Smooth muscle cell of the pulmonary artery (primary cell): Measurements from ENCODE around the gene UNC93B1. TPM values are rescaled to one million over a fixed set of nuclear protein-coding genes. Genes with fewer than 3 reads are reported as not detected.

Experiments
- total RNA-seq: library from RNA; depleted of rRNA; stranded (reverse); fragments of >200 nt; gene quantifications from 2 replicates; pipeline ENCODE4 v1.2.3, GENCODE V29; 2014

Gene UNC93B1
- 27.1 and 31.8 TPM in 2 replicates for total RNA-seq

DNA sequence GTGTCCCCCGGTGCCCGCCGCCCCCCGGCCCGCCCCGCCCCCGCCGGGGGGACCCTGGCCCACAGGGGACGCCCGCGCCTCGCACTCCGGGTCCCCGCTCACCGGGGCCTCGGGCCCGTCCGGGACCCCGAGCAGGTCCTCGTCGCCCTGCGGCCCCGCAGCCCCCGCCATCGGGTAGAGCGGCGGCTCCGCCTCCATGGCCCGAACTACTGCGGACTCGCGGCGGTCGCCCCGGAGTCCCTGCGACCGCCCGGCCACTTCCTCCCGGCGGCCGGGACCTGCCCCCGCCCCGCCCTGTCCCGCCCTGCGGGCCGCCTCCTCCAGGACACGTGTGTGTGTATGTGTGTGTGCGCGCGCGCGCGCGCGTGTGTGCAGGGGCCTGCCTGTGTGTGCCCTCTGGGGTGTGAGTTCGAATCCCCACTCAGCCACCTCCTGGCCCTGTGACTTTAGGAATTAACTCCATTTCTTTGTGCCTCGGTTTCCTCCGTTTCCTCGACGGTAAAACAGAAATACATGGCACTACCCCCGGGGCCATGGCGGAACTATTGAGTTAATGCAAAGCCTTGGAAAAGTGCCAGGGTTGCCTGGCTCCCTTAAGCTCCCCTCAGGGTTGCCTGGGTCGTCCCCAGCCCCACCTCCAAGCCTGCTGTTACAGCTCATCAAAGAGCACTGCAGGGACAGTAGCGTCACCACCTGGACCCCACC, at the start of gene UNC93B1:
Gene UNC93B1 (minus strand): TSS at position 252 of the 705 bp plus-strand sequence. CDS start 54 bp downstream, at position 198.

DNA sequence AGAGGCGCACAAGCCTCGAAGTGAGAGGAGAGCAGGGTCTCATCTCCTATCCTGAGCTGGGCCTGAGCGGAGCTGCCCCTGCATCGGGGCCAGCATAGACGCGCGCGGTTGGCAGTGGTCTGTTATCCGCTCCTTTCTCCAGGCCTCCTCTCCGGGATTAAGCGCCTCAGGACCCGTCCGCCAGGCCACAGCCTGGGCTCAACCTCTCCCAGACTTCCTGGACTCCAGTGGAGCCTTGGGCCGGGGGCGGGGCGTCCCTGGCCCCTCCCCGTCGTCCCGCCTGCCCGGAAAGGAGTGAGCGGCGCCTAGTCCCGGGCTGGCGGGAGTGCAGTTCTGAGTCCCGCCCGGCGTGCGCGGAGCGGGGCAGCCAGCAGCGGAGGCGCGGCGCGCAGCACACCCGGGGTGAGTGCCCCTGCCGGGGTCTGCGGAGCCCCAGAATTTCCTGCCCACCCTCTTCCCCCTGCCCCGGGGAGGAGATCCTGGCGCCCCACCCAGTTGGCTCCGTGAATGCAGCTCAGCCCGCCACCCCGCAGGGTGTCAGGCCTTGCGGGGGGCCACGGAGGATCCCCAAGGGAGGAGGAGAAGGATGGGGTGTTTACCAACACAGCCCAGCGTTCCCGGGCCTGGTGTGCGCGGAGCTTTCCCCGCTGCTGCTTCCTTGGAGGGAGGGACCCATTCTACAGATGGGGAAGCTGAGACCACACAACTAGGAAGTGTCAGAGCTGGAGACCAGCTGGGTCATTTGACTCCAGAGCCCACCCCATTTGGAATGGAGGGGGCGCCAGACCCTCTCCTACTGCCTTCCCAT, 35.0 kb upstream of the UNC93B1 start, which contains the start of gene TCIRG1:
Gene TCIRG1 (plus strand): TSS at position 308 of the 808 bp plus-strand sequence. CDS start 2,247 bp downstream, outside the sequence.

DNA sequence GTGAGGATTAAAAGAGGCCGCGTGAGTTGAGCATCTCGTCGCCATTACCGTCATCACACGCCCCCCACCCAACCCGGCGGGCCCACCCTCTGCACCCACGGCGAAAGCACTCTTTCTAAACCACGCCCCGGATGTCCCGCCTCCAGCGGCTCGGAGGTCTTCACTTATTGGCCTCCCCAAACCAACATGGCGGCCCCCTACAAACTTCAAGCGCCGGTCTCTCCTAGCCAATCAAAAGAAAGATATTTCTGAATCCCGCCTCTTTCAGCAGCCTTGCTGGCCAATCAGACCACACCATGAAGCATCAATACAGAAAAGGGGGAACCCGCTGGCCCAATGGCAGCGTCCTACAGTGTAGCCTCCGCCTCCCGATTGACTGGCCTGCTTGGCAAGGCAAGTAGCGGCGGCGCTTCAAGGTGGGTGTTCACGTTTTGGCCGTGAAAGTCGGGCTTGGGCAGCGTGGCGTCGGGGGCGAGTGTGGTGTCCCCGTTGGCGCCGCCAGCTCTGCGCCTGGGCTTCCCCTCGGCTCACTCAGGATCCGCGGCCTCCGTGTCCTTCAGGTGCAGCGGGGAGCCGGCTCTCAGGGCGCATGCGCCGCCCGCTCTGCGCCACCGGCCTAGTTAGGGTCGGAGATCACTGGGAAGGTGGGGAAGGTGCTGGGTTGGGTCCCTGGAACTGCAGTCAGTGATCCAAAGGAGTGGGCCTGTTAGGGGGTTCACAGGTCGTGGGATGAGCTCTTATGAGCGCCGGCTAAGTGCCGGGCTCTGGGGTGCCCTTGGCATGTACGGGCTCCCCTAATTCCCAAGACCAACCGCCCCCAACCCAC, 26.6 kb upstream of the UNC93B1 start, which contains the start of gene NDUFS8:
Gene NDUFS8 (plus strand): TSS at position 364 of the 826 bp plus-strand sequence. CDS start 1,471 bp downstream, outside the sequence.

DNA sequence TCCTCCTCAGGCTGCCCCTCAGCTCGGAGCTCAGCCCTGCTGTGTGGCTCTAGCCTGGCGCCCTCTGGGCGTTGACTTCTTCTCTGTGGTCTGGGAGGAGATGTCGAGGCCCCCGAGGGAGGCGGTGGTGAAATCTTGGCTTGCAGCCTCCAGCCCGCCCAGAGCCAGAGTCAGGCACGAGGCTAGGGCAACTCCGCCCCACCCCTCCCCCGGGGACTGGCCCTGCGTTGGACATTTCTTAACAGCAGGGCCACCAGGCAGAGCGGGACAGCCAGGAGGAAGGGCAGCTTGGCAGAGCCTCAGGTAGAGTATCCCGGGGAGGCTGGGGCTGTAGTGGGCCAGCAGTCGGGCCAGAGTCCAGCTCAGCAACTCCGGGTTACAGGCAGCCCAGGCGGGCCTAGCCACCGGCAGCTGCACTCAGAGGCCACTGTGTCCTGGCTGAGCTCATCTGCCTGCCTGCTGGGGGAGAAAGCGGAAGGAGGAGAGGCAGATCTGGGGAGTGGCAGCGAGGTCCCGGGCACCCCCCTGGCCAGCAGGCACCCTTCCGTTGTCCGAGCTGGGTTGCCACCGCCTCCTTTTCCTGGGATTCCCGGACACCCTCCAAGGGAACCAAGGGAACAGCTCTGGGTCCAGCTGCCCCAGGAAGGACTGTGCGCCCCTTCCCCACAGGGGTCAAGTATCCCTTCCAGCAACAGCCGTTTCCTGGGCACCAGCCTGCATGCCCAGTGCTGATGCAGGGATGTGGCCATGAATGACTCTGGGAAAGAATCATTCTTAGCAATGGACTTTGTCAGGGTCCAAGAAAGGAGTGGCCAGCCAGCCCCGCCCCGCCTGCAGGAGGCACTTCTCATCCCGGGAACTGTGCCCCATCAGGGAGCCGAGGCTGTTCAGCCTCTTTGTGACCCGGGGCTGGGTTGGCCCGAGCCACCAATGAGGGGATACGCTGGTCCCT, 6.5 kb upstream of the UNC93B1 start, which contains the start of gene ALDH3B1:
Gene ALDH3B1 (plus strand): TSS at position 238 of the 952 bp plus-strand sequence. CDS start 4,971 bp downstream, outside the sequence.

Other genes with a start within 250 kb of the UNC93B1 start
- 25.6 and 27.6 TPM in 2 replicates for gene ALDH3B1, start 6.2 kb upstream of the UNC93B1 start, total RNA-seq
- 81.6 and 115 TPM in 2 replicates for gene NDUFS8, start 26.6 kb upstream of the UNC93B1 start, total RNA-seq
- 75.5 and 88.4 TPM in 2 replicates for gene TCIRG1, start 34.9 kb upstream of the UNC93B1 start, total RNA-seq
- 8.1 and 12.8 TPM in 2 replicates for gene CHKA, start 117.3 kb upstream of the UNC93B1 start, total RNA-seq
- 20.3 and 25.7 TPM in 2 replicates for gene KMT5B, start 209.2 kb upstream of the UNC93B1 start, total RNA-seq